ENCODE measurements around the gene LIPC.

DNA sequence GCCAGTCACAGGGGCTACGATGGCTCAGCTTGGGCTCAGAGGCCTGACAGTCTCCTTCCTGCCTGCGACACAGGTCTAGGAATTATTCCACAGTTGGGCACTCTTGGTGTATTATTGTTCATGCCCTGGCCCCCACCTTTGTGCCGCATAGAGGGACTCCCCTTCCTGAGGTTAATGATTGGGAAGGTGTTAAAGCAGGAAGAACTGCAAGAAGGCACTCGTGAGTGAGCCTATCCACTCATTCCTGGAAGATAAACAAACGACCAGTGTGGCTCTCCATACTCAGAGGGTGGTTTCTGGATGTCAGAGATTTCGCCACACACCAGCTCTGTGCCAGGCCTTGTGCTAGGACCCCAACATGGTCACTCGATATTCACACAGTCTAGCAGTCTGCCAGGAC, 12.3 kb downstream of the LIPC start:
- no peak for TF ChIP-seq FOXM1 (IDR thresholded peaks at IDR 0.05; ENCODE audit: low read depth, low read length)
- TF ChIP-seq FOS (IDR thresholded peaks at IDR 0.05; ENCODE audit: borderline replicate concordance, extremely low read depth, insufficient read length): no peak
- TF ChIP-seq, protein P1, sequence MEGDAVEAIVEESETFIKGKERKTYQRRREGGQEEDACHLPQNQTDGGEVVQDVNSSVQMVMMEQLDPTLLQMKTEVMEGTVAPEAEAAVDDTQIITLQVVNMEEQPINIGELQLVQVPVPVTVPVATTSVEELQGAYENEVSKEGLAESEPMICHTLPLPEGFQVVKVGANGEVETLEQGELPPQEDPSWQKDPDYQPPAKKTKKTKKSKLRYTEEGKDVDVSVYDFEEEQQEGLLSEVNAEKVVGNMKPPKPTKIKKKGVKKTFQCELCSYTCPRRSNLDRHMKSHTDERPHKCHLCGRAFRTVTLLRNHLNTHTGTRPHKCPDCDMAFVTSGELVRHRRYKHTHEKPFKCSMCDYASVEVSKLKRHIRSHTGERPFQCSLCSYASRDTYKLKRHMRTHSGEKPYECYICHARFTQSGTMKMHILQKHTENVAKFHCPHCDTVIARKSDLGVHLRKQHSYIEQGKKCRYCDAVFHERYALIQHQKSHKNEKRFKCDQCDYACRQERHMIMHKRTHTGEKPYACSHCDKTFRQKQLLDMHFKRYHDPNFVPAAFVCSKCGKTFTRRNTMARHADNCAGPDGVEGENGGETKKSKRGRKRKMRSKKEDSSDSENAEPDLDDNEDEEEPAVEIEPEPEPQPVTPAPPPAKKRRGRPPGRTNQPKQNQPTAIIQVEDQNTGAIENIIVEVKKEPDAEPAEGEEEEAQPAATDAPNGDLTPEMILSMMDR (IDR thresholded peaks at IDR 0.05 in 2 of 3, conservative IDR thresholded peaks at IDR 0.05 in 1 of 3; ENCODE audit: control insufficient read depth in 2 of 3, extremely low read depth in 1 of 3, insufficient read depth in 1 of 3, low read depth in 3 of 3, low read length in 3 of 3): no peak
- no peak for TF ChIP-seq KAT2A (conservative IDR thresholded peaks at IDR 0.05; ENCODE audit: control insufficient read depth, low read depth, low read length)
- TF ChIP-seq ETV6 (conservative IDR thresholded peaks at IDR 0.05 in 1 of 2, IDR thresholded peaks at IDR 0.05 in 1 of 2; ENCODE audit: borderline replicate concordance in 1 of 2, low read depth in 1 of 2): no peak
- no peak for TF ChIP-seq POLR2AphosphoS2 (IDR thresholded peaks at IDR 0.05; ENCODE audit: low read depth, low read length)
- no peak for TF ChIP-seq ZZZ3 (IDR thresholded peaks at IDR 0.05; ENCODE audit: control insufficient read depth, insufficient read length, low read depth)
- TF ChIP-seq POLR2AphosphoS5 (IDR thresholded peaks at IDR 0.05; ENCODE audit: low read length): no peak
- TF ChIP-seq, protein P2, sequence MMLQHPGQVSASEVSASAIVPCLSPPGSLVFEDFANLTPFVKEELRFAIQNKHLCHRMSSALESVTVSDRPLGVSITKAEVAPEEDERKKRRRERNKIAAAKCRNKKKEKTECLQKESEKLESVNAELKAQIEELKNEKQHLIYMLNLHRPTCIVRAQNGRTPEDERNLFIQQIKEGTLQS (IDR thresholded peaks at IDR 0.05; ENCODE audit: borderline replicate concordance, extremely low read depth, low read depth, low read length): no peak
- no peak for TF ChIP-seq TAF1 (IDR thresholded peaks at IDR 0.05; ENCODE audit: borderline replicate concordance, low read depth, low read length)
- no peak for TF ChIP-seq EZH2 (IDR thresholded peaks at IDR 0.05; ENCODE audit: borderline replicate concordance, control insufficient read depth, low read depth, low read length)
- no peak for TF ChIP-seq YY1 (IDR thresholded peaks at IDR 0.05; ENCODE audit: low read depth, low read length)
- no peak for TF ChIP-seq FOXK2 (IDR thresholded peaks at IDR 0.05)

Data from GM12878 (cell line).